SKM-1 (cell line): ENCODE data around the gene PLEKHG4.

ENCODE experiments used
- DNase-seq: peaks from one replicate; lab custom pipeline; 2025; ENCODE audit not compliant: unreplicated experiment; lab: John Stamatoyannopoulos, UW

Gene PLEKHG4

GRCh38 chr16:67283826-67284555 is 4.7 kb downstream of the PLEKHG4 start:
- no peak for DNase-seq

- DNase-seq = no peak
These were observed 5.6 kb downstream of the PLEKHG4 start for GRCh38 chr16:67284699-67285646.

- DNase-seq = no peak
These were observed 7.3 kb downstream of the PLEKHG4 start for GRCh38 chr16:67286441-67287235.

- DNase-seq = no peak
These were observed 8.6 kb downstream of the PLEKHG4 start for GRCh38 chr16:67287960-67288359.

- DNase-seq = no peak
These were observed 12.1 kb downstream of the PLEKHG4 start for GRCh38 chr16:67291461-67291860.

- no peak for DNase-seq
These were observed 14.9 kb downstream of the PLEKHG4 start for GRCh38 chr16:67294171-67294757.

- no peak for DNase-seq
These were observed 15.6 kb downstream of the PLEKHG4 start for GRCh38 chr16:67294938-67295361.

- no peak for DNase-seq
These were observed 17.1 kb downstream of the PLEKHG4 start for GRCh38 chr16:67296420-67296819.

- no peak for DNase-seq
These were observed 18.9 kb downstream of the PLEKHG4 start for GRCh38 chr16:67298277-67298676.

GRCh38 chr16:67299269-67299668 is 19.9 kb downstream of the PLEKHG4 start:
- DNase-seq = no peak

GRCh38 chr16:67301080-67301782 is 21.9 kb downstream of the PLEKHG4 start:
- no peak for DNase-seq

- no peak for DNase-seq
These were observed 22.7 kb downstream of the PLEKHG4 start for GRCh38 chr16:67302076-67302475.

GRCh38 chr16:67302970-67303369 is 23.6 kb downstream of the PLEKHG4 start:
- DNase-seq = no peak

- no peak for DNase-seq
These were observed 24.7 kb downstream of the PLEKHG4 start for GRCh38 chr16:67304020-67304419.

GRCh38 chr16:67305216-67306071 is 26.1 kb downstream of the PLEKHG4 start:
- no peak for DNase-seq

GRCh38 chr16:67310561-67310960 is 31.2 kb downstream of the PLEKHG4 start:
- DNase-seq = no peak

- DNase-seq = no peak
These were observed 32.5 kb downstream of the PLEKHG4 start for GRCh38 chr16:67311607-67312488.

- DNase-seq = no peak
These were observed 33.4 kb downstream of the PLEKHG4 start for GRCh38 chr16:67312719-67313118.
